Keratinocyte (primary cell): ENCODE measurements around the gene NUP210L.

ENCODE experiments used
- EZH2 ChIP-seq: IDR thresholded peaks from one replicate; pipeline ENCODE4 v1.6.1; 2012; ENCODE audit warnings: inconsistent platforms, mild to moderate bottlenecking, low read length, moderate library complexity
- TF ChIP-seq, protein P1 (sequence below), 3 experiments: IDR thresholded peaks in 1 of 3; conservative IDR thresholded peaks in 1 of 3; optimal IDR thresholded peaks in 1 of 3; 2 replicates in 2 of 3; 3 replicates in 1 of 3; pipeline versions ENCODE3 to v1.5.1; 2011; ENCODE audit warnings: low read length in 3 of 3, mild to moderate bottlenecking in 3 of 3, moderate library complexity in 2 of 3, control low read depth in 1 of 3, inconsistent platforms in 1 of 3; ENCODE audit not compliant: insufficient read depth in 2 of 3; ENCODE audit errors: extremely low read depth in 1 of 3

DNA sequence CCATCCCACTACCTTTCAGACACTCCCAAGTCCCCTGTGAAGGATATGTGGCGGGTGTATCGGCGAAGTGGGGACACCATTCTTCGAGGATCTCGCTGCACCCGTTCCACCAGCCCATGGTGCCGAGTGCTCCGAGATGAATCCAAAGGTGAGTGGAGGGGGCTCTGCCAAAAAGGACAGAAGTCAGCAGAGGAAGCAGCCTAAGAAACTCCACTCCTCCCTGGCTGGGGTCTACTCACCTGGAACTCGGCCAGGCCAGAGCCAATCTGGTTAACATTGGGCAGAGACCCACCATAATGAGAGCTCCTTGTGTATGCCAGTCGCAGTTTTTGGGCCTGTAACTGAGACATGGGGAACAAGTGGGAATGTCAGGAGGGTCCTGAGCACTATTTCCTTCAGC, 200.0 kb downstream of the NUP210L start:
- TF ChIP-seq, protein P1, sequence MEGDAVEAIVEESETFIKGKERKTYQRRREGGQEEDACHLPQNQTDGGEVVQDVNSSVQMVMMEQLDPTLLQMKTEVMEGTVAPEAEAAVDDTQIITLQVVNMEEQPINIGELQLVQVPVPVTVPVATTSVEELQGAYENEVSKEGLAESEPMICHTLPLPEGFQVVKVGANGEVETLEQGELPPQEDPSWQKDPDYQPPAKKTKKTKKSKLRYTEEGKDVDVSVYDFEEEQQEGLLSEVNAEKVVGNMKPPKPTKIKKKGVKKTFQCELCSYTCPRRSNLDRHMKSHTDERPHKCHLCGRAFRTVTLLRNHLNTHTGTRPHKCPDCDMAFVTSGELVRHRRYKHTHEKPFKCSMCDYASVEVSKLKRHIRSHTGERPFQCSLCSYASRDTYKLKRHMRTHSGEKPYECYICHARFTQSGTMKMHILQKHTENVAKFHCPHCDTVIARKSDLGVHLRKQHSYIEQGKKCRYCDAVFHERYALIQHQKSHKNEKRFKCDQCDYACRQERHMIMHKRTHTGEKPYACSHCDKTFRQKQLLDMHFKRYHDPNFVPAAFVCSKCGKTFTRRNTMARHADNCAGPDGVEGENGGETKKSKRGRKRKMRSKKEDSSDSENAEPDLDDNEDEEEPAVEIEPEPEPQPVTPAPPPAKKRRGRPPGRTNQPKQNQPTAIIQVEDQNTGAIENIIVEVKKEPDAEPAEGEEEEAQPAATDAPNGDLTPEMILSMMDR (optimal IDR thresholded peaks at IDR 0.05 in 1 of 3, IDR thresholded peaks at IDR 0.05 in 1 of 3, conservative IDR thresholded peaks at IDR 0.05 in 1 of 3; ENCODE audit: extremely low read depth in 1 of 3, insufficient read depth in 2 of 3, low read length in 3 of 3), result no peak
- no peak for TF ChIP-seq EZH2
